ENCODE data around the gene TCF25. TPM values are rescaled to one million over a fixed set of nuclear protein-coding genes. Genes with fewer than 3 reads are reported as not detected.
"Not testable (repeated sequence)": the region's sequence is repeated elsewhere in the genome, so short reads cannot be mapped to it uniquely, and the experiment has no call there.

Gene TCF25
- total and polyA plus RNA-seq, 8 donors: 147 to 189 (median 160) TPM

- Histone ChIP-seq H3K4me3 (no peak overlapping the region), H3K9me3 (no peaks in the 10 kb centered on the region), H3K4me1 (peaks cover 0 to 23% of the 10 kb centered on the region in 2 donors), H3K27me3 (peaks cover 0 to 29% of the 10 kb centered on the region in 2 donors), H3K27ac (no peak overlapping the region), H3K36me3 (no peaks in the 10 kb centered on the region)
- intact Hi-C loops (cut with DNase I): no loop called here
- ATAC-seq (no peak), DNase-seq (no peak)
- TF ChIP-seq CTCF (IDR thresholded peaks at IDR 0.05): no peak
Measured at GRCh38 chr16:89831810-89832328, 41.5 kb upstream of the TCF25 start.

DNA sequence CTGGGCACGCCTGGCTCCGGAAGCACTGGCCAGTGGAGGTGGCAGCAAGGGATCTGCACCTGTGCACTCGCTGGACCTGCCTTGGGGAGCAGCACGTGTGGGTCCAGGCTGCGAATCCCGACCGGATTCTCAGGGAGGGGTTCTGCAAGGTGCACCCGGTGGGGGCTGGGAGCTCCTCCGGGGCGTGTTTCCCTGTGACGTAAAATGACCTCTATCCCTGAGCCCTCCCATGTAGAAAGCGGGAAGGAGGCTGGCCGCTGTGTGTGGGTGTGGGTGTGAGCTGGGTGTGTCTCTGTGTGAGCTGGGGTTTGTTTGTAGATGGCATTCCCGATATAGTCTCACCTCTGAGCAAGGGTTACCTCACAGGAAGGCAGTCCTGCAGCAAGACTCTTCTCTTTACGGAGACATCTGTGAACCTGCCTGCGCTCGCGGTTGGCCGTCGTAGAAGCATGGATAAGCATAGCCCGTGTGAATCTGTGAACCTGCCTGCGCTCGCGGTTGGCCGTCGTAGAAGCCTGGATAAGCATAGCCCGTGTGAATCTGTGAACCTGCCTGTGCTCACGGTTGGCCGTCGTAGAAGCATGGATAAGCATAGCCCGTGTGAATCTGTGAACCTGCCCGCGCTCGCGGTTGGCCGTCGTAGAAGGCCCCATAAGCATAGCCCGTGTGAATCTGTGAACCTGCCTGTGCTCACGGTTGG lies 39.6 kb upstream of the TCF25 start:
- H3K36me3 ChIP-seq; ATAC-seq; H3K4me3 ChIP-seq; DNase-seq; H3K9me3 ChIP-seq; H3K27ac ChIP-seq; intact Hi-C loops (cut with DNase I): not testable (repeated sequence)
- Histone ChIP-seq H3K4me1 (peaks cover 0 to 27% of the 10 kb centered on the region in 2 donors), H3K27me3 (peaks cover 0 to 13% of the 10 kb centered on the region in 2 donors)

DNA sequence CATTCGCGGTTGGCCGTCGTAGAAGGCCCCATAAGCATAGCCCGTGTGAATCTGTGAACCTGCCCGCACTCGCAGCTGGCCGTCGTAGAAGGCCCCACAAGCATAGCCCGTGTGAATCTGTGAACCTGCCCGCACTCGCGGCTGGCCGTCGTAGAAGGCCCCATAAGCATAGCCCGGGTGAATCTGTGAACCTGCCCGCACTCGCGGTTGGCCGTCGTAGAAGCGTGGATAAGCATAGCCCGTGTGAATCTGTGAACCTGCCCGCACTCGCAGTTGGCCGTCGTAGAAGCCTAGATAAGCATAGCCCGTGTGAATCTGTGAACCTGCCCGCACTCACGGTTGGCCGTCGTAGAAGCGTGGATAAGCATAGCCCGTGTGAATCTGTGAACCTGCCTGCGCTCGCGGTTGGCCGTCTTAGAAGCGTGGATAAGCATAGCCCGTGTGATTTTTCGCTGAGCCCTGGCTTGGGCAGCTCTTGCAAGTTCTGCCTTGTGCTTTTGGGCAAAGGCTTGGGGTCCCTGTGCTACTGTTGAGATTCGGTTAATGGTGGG lies 38.5 kb upstream of the TCF25 start:
- H3K4me1 ChIP-seq: peaks cover 0 to 21% of the 10 kb centered on the region in 2 donors
- intact Hi-C loops (cut with DNase I); ATAC-seq: not testable (repeated sequence)

DNA sequence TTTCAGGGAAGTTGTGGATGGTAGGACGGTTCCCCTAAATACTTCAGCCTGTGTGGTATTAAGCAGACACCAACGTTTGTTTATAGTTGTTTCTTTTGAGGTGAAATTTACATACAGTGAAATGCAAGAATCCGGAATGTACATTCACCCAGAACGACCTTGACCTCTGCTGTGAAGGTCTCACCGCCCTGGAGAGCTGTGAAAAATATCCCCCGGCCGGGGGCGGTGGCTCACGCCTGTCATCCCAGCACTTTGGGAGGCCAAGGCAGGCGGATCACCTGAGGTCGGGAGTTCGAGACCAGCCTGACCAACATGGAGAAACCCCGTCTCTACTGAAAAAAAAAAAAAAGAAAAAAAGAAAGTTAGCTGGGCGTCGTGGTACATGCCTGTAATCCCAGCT lies 36.9 kb upstream of the TCF25 start:
- H3K9me3 ChIP-seq; H3K4me3 ChIP-seq; H3K27me3 ChIP-seq; H3K27ac ChIP-seq; H3K36me3 ChIP-seq; intact Hi-C loops (cut with DNase I); ATAC-seq; DNase-seq: not testable (repeated sequence)
- H3K4me1 ChIP-seq: peaks cover 0 to 21% of the 10 kb centered on the region in 2 donors

More for the DNA sequence above, 38.5 kb upstream of the TCF25 start:
- not testable (repeated sequence) for DNase-seq, H3K27me3 ChIP-seq, H3K9me3 ChIP-seq, H3K4me3 ChIP-seq, H3K27ac ChIP-seq, H3K36me3 ChIP-seq

GRCh38 chr16:89837014-89837546 lies 36.3 kb upstream of the TCF25 start:
- ATAC-seq: peak; percentile 15
- H3K4me3 ChIP-seq: peak overlapping the region in 1 of 2 donors; percentile 20
- no peaks in the 10 kb centered on the region for H3K27me3 ChIP-seq
- H3K9me3 ChIP-seq: no peaks in the 10 kb centered on the region
- no peak for DNase-seq
- H3K36me3 ChIP-seq: no peaks in the 10 kb centered on the region
- intact Hi-C loops (cut with DNase I): no loop called here
- TF ChIP-seq CTCF (IDR thresholded peaks at IDR 0.05): no peak
- peak overlapping the region in 1 of 2 donors; percentile 70 for H3K27ac ChIP-seq
- H3K4me1 ChIP-seq: peaks cover 0 to 21% of the 10 kb centered on the region in 2 donors

- no peaks in the 10 kb centered on the region for H3K9me3 ChIP-seq
- no peak for TF ChIP-seq CTCF (IDR thresholded peaks at IDR 0.05)
- intact Hi-C loops (cut with DNase I): no loop called here
- no peak for DNase-seq
- H3K27me3 ChIP-seq: no peaks in the 10 kb centered on the region
- H3K27ac ChIP-seq: no peak overlapping the region
- H3K4me1 ChIP-seq: peaks cover 0 to 21% of the 10 kb centered on the region in 2 donors
- H3K4me3 ChIP-seq: no peak overlapping the region
- no peak for ATAC-seq
- no peaks in the 10 kb centered on the region for H3K36me3 ChIP-seq
Measured at GRCh38 chr16:89841275-89841674, 32.1 kb upstream of the TCF25 start.
